IPS-NIHi7 (cell line): Measurements from ENCODE around the gene RNF133.

Experiments used
- DNase-seq: peaks from one replicate; pipeline ENCODE4 v3.0.0; 2012; ENCODE audit warnings: mixed read lengths; ENCODE audit errors: extremely low spot score

Gene RNF133

GRCh38 chr7:122699017-122699416, at the start of gene RNF133:
Gene RNF133, minus strand, starts transcription at chr7:122699117. Its CDS starts 199 bp downstream, at chr7:122698918.
- no peak for DNase-seq

GRCh38 chr7:122748195-122748594, 49.3 kb upstream of the RNF133 start:
- no peak for DNase-seq

GRCh38 chr7:122746948-122747347, 48.0 kb upstream of the RNF133 start:
- no peak for DNase-seq

- no peak for DNase-seq
Measured at GRCh38 chr7:122743211-122743610, 44.3 kb upstream of the RNF133 start.

- DNase-seq = no peak
Measured at GRCh38 chr7:122738947-122739346, 40.0 kb upstream of the RNF133 start.

GRCh38 chr7:122736183-122736582, 37.3 kb upstream of the RNF133 start:
- no peak for DNase-seq

- no peak for DNase-seq
Measured at GRCh38 chr7:122727759-122728158, 28.8 kb upstream of the RNF133 start.

GRCh38 chr7:122727354-122727753, 28.4 kb upstream of the RNF133 start:
- DNase-seq = no peak

GRCh38 chr7:122726881-122727280, 28.0 kb upstream of the RNF133 start:
- DNase-seq = no peak

- DNase-seq = no peak
Measured at GRCh38 chr7:122724366-122724765, 25.4 kb upstream of the RNF133 start.

- no peak for DNase-seq
Measured at GRCh38 chr7:122719010-122719578, 20.2 kb upstream of the RNF133 start.

- no peak for DNase-seq
Measured at GRCh38 chr7:122717356-122718089, 18.6 kb upstream of the RNF133 start.

- DNase-seq = no peak
Measured at GRCh38 chr7:122715183-122715582, 16.3 kb upstream of the RNF133 start.

- DNase-seq = no peak
Measured at GRCh38 chr7:122710916-122711315, 12.0 kb upstream of the RNF133 start.

- DNase-seq = no peak
Measured at GRCh38 chr7:122709930-122710646, 11.2 kb upstream of the RNF133 start.

GRCh38 chr7:122706836-122707235, 7.9 kb upstream of the RNF133 start:
- DNase-seq = no peak

GRCh38 chr7:122702872-122703510, 4.1 kb upstream of the RNF133 start, which contains the start of gene RNF148:
Gene RNF148, minus strand, starts transcription at chr7:122702922. Its CDS starts 172 bp downstream, at chr7:122702750.
- no peak for DNase-seq

GRCh38 chr7:122695816-122696215, 3.1 kb downstream of the RNF133 start:
- DNase-seq = no peak

- no peak for DNase-seq
Measured at GRCh38 chr7:122694697-122695096, 4.2 kb downstream of the RNF133 start.

- DNase-seq = no peak
Measured at GRCh38 chr7:122692769-122693309, 6.1 kb downstream of the RNF133 start.

GRCh38 chr7:122691569-122692235, 7.2 kb downstream of the RNF133 start:
- no peak for DNase-seq
